K562 (cell line): Measurements from ENCODE around the gene LENEP. TPM values are rescaled to one million over a fixed set of nuclear protein-coding genes. Genes with fewer than 3 reads are reported as not detected.
A peak's percentile ranks its signal among the peaks of the same experiment; 100 is the strongest.

Source experiments
- BHLHE40 ChIP-seq: IDR thresholded peaks from 2 replicates; pipeline ENCODE4 v1.6.1; 2011; ENCODE audit warnings: low read length, improper control_type of control experiment
- BMI1 ChIP-seq: fragments of 150-350 bp; IDR thresholded peaks from 2 replicates; pipeline ENCODE4 v1.6.1; 2014; ENCODE audit warnings: low read length
- KDM1A ChIP-seq, 2 experiments: fragments of 450-650 bp; IDR thresholded peaks; 2 replicates each; pipeline ENCODE4 v1.6.1; 2016; ENCODE audit warnings: mild to moderate bottlenecking in 2 of 2
- L3MBTL2 ChIP-seq: fragments of 450-650 bp; IDR thresholded peaks from 2 replicates; pipeline ENCODE4 v1.6.1; 2016; ENCODE audit warnings: mild to moderate bottlenecking, moderate library complexity
- LARP7 ChIP-seq: fragments of 450-650 bp; IDR thresholded peaks from 2 replicates; pipeline ENCODE4 v1.6.1; 2016
- NFYB ChIP-seq: IDR thresholded peaks from 2 replicates; pipeline ENCODE4 v1.6.1; 2011; ENCODE audit warnings: mild to moderate bottlenecking, moderate library complexity; ENCODE audit not compliant: insufficient read length; ENCODE audit errors: extremely low read depth
- PBX2 ChIP-seq, 2 experiments: IDR thresholded peaks in 1 of 2; conservative IDR thresholded peaks in 1 of 2; 2 replicates each; pipeline ENCODE4 v1.6.1; 2016; ENCODE audit warnings: low read depth in 2 of 2, mild to moderate bottlenecking in 1 of 2, missing compliant biosample characterization in 1 of 2, missing genetic modification characterization in 1 of 2, moderate library complexity in 1 of 2
- RAD51 ChIP-seq: fragments of 450-650 bp; IDR thresholded peaks from 2 replicates; pipeline ENCODE4 v1.7.1; 2016; ENCODE audit warnings: low read depth, mild to moderate bottlenecking, borderline replicate concordance
- STAT5A ChIP-seq: IDR thresholded peaks from 2 replicates; pipeline ENCODE4 v1.6.1; 2012; ENCODE audit warnings: low read length, inconsistent platforms, borderline replicate concordance
- ZNF444 ChIP-seq: fragments of 250-450 bp; sonication (Bioruptor Pico); IDR thresholded peaks from 2 replicates; pipeline ENCODE4 v1.4.0; 2020; ENCODE audit warnings: mild to moderate bottlenecking, moderate library complexity
- polyA plus RNA-seq, 8 experiments: library from polyadenylated mRNA; depleted of rRNA in 4 of 8; stranded (reverse) in 5 of 8; unstranded in 3 of 8; fragments of >200 nt; fragmentation: Nextera tagmentation in 2 of 8; fragmentation: Illumina TruSeq in 1 of 8; extraction: Ambion mirVana in 2 of 8; extraction: Trizol in 1 of 8; gene quantifications; 2 replicates each; pipeline versions ENCODE4 v1.2.1 to v1.2.3, GENCODE V29; 2011 to 2014; ENCODE audit warnings: inconsistent platforms in 1 of 8, missing spikeins in 1 of 8
- total RNA-seq, 7 experiments: library from RNA; depleted of rRNA in 6 of 7; stranded (reverse); fragments of >200 nt in 6 of 7; fragmentation: Illumina TruSeq in 2 of 7; extraction: Trizol in 2 of 7; gene quantifications; 2 replicates each; pipeline versions ENCODE4 v1.2.1 to v1.2.3, GENCODE V29; 2011 to 2021; ENCODE audit warnings: low replicate concordance in 1 of 7
- TF ChIP-seq, protein P1 (sequence below), 2 experiments: fragments of 450-650 bp; conservative IDR thresholded peaks; 2 replicates each; pipeline ENCODE4 v1.6.1; 2017; ENCODE audit warnings: mild to moderate bottlenecking in 2 of 2, moderate library complexity in 2 of 2
- TF ChIP-seq, protein P2 (sequence below), 2 experiments: IDR thresholded peaks; 2 replicates each; pipeline ENCODE4 v1.6.1; 2012; ENCODE audit warnings: improper control_type of control experiment in 2 of 2, low read depth in 2 of 2, low read length in 2 of 2, borderline replicate concordance in 1 of 2
- TF ChIP-seq, protein P3 (sequence below): fragments of 200-800 bp; sonication (Bioruptor generic); IDR thresholded peaks from 2 replicates; pipeline ENCODE4 v1.6.1; 2017; ENCODE audit warnings: missing genetic modification characterization, missing compliant biosample characterization
- TF ChIP-seq, protein P4 (sequence below): sonication (generic); formaldehyde crosslinking; IDR thresholded peaks from 2 replicates; pipeline ENCODE4 v1.5.0; 2020; ENCODE audit warnings: missing genetic modification reagents
- TF ChIP-seq, protein P5 (sequence below), 2 experiments: IDR thresholded peaks; 2 replicates each; pipeline ENCODE4 v1.6.1; 2011; ENCODE audit warnings: borderline replicate concordance in 1 of 2, control low read depth in 1 of 2, low read depth in 1 of 2, low read length in 1 of 2, mild to moderate bottlenecking in 1 of 2, mixed read lengths in 1 of 2, moderate library complexity in 1 of 2; ENCODE audit not compliant: insufficient read depth in 1 of 2, insufficient read length in 1 of 2, poor library complexity in 1 of 2, severe bottlenecking in 1 of 2; ENCODE audit errors: extremely low read depth in 1 of 2

Gene LENEP
- total and polyA plus RNA-seq, 9 of the 15 experiments (the other 6 are each of a cell fraction or from before 2014, with no cell fraction given) = 0.23 to 0.87 (median 0.67) TPM; not detected in 5

DNA sequence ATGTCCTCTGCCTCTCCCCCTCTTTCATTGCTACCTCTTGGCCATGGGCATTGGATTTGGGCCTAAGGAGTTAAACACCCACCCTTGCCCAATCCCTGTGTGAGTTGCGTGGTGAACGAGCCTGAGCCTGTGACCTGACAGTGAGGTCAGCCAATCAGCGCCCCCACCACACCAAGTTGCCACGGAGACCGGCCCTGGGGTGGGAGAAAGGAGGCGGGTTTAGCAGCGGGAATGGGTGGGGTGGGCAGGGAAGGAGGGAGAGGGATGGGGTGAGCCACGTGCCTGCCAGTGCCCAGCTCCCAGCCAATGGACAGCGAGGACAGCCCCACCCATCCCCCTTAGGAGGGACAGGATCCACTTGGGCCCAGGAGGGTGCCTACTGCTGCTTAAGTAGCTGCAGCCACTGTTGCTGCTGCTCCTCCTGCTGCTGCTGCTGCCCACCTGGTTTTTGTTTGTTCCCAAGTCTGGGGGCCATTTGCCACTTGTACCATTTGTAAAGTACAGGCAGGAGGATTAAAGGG, 18.7 kb downstream of the LENEP start (continued):
- TF ChIP-seq, protein P1, sequence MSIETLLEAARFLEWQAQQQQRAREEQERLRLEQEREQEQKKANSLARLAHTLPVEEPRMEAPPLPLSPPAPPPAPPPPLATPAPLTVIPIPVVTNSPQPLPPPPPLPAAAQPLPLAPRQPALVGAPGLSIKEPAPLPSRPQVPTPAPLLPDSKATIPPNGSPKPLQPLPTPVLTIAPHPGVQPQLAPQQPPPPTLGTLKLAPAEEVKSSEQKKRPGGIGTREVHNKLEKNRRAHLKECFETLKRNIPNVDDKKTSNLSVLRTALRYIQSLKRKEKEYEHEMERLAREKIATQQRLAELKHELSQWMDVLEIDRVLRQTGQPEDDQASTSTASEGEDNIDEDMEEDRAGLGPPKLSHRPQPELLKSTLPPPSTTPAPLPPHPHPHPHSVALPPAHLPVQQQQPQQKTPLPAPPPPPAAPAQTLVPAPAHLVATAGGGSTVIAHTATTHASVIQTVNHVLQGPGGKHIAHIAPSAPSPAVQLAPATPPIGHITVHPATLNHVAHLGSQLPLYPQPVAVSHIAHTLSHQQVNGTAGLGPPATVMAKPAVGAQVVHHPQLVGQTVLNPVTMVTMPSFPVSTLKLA (conservative IDR thresholded peaks at IDR 0.05) = peak; percentile 44 to 52; a peak in 2 of 4 replicates
- TF ChIP-seq RAD51 (0 out of 2 replicates have a peak, but pooled peaks have one; percentile 29), ZNF444 (CRISPR knock-in tag) (peak; percentile 79), LARP7 (no peak), NFYB (peak; percentile 47), BMI1 (no peak), L3MBTL2 (peak; percentile 21; the same call in 1 of the 2 replicates), PBX2 (CRISPR knock-in tag; IDR thresholded peaks at IDR 0.05; ENCODE audit: low read depth) (no peak), PBX2 (tag; conservative IDR thresholded peaks at IDR 0.05; ENCODE audit: low read depth) (peak; percentile 50), BHLHE40 (peak; percentile 50; the same call in 1 of the 2 replicates), KDM1A (IDR thresholded peaks at IDR 0.05) (peak in 1 of 2 experiments; percentile 49; a peak in 1 of 4 replicates), STAT5A (no peak)
- TF ChIP-seq, protein P2, sequence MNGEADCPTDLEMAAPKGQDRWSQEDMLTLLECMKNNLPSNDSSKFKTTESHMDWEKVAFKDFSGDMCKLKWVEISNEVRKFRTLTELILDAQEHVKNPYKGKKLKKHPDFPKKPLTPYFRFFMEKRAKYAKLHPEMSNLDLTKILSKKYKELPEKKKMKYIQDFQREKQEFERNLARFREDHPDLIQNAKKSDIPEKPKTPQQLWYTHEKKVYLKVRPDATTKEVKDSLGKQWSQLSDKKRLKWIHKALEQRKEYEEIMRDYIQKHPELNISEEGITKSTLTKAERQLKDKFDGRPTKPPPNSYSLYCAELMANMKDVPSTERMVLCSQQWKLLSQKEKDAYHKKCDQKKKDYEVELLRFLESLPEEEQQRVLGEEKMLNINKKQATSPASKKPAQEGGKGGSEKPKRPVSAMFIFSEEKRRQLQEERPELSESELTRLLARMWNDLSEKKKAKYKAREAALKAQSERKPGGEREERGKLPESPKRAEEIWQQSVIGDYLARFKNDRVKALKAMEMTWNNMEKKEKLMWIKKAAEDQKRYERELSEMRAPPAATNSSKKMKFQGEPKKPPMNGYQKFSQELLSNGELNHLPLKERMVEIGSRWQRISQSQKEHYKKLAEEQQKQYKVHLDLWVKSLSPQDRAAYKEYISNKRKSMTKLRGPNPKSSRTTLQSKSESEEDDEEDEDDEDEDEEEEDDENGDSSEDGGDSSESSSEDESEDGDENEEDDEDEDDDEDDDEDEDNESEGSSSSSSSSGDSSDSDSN (IDR thresholded peaks at IDR 0.05; ENCODE audit: borderline replicate concordance in 1 of 2, low read depth in 2 of 2, low read length in 2 of 2) = 0 out of 4 replicates have a peak, but pooled peaks of 1 of the 2 experiments have one; percentile 7
- TF ChIP-seq, protein P3, sequence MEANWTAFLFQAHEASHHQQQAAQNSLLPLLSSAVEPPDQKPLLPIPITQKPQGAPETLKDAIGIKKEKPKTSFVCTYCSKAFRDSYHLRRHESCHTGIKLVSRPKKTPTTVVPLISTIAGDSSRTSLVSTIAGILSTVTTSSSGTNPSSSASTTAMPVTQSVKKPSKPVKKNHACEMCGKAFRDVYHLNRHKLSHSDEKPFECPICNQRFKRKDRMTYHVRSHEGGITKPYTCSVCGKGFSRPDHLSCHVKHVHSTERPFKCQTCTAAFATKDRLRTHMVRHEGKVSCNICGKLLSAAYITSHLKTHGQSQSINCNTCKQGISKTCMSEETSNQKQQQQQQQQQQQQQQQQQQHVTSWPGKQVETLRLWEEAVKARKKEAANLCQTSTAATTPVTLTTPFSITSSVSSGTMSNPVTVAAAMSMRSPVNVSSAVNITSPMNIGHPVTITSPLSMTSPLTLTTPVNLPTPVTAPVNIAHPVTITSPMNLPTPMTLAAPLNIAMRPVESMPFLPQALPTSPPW (CRISPR knock-in tag) = peak; percentile 25; the same call in 1 of the 2 replicates
- TF ChIP-seq, protein P4, sequence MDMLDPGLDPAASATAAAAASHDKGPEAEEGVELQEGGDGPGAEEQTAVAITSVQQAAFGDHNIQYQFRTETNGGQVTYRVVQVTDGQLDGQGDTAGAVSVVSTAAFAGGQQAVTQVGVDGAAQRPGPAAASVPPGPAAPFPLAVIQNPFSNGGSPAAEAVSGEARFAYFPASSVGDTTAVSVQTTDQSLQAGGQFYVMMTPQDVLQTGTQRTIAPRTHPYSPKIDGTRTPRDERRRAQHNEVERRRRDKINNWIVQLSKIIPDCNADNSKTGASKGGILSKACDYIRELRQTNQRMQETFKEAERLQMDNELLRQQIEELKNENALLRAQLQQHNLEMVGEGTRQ (CRISPR knock-in tag) = peak; percentile 48
- TF ChIP-seq, protein P5, sequence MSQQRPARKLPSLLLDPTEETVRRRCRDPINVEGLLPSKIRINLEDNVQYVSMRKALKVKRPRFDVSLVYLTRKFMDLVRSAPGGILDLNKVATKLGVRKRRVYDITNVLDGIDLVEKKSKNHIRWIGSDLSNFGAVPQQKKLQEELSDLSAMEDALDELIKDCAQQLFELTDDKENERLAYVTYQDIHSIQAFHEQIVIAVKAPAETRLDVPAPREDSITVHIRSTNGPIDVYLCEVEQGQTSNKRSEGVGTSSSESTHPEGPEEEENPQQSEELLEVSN (IDR thresholded peaks at IDR 0.05; ENCODE audit: borderline replicate concordance in 1 of 2, extremely low read depth in 1 of 2, insufficient read depth in 1 of 2, insufficient read length in 1 of 2, low read depth in 1 of 2, low read length in 1 of 2, poor library complexity in 1 of 2, severe bottlenecking in 1 of 2) = peak in 1 of 2 experiments; percentile 37
